ENCODE data around the gene TATDN3.

TATDN3 gene, protein sequence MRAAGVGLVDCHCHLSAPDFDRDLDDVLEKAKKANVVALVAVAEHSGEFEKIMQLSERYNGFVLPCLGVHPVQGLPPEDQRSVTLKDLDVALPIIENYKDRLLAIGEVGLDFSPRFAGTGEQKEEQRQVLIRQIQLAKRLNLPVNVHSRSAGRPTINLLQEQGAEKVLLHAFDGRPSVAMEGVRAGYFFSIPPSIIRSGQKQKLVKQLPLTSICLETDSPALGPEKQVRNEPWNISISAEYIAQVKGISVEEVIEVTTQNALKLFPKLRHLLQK

DNA sequence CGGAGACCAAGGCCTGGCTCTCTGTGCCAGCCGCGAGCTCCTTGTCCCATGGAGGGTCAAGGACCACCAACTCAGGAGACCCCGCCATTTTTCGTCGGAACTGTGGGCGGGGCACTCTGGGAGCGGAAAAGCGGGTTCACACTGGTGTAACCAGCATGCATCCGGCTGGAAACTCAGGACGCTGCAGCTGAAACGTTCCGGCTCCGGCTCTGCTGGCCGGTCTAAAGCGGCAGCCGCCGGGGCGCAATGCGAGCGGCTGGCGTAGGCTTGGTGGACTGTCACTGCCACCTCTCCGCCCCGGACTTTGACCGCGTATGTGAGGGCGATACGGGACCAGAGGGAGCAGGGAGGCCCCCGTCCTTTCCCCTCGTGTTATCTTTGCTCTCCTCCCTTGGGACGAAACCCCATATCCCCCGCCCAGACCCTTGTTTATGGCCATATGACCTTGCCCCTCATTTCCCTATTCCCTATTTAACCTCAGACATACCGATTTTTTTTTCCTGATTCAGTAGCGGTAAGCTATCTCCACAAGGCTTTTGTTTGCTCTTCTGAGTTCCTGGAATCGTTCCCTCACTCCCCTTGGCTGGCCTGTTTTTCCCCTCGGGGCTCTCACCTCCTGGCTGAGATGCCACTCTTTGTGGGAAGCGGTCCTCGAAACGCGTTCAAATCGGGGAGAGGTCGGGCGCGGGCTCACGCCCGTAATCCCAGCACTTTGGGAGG lies at the start of gene TATDN3, which contains the start of gene NSL1:
TATDN3 (plus strand) TSS at position 219 of the 720 bp plus-strand sequence; CDS start at position 247, 28 bp downstream.
NSL1 (minus strand) TSS at position 102 of the 720 bp plus-strand sequence; CDS start at position 88, 14 bp downstream.
- Histone ChIP-seq H4K20me1 (ENCODE audit: insufficient read depth, low read length) (no peaks in the 10 kb centered on the region), H3K9me3 (ENCODE audit: insufficient read depth, low read length) (peaks cover 4% of the 10 kb centered on the region; the same call in 1 of the 2 replicates), H3K79me2 (ENCODE audit: low read length) (peaks cover 60% of the 10 kb centered on the region), H3K9ac (ENCODE audit: low read length) (peak within 1 kb of the TSS; percentile 97), H3K36me3 (replicated peaks; ENCODE audit: low read depth, low read length) (peaks cover 30% of the 10 kb centered on the region), H3K4me1 (ENCODE audit: low read length) (peaks cover 48% of the 10 kb centered on the region), H3K27ac (ENCODE audit: low read length) (peak within 1 kb of the TSS; percentile 96), H2AFZ (ENCODE audit: low read depth, low read length) (peak within 1 kb of the TSS; percentile 66), H3K4me2 (ENCODE audit: low read length) (peak within 1 kb of the TSS; percentile 69), H3K4me3 (ENCODE audit: low read length) (peak within 1 kb of the TSS; percentile 90), H3K27me3 (ENCODE audit: low read depth, low read length) (no peaks in the 10 kb centered on the region)
- no peak for TF ChIP-seq EZH2phosphoT487 (IDR thresholded peaks at IDR 0.05; ENCODE audit: low read depth)
- TF ChIP-seq, protein P1, sequence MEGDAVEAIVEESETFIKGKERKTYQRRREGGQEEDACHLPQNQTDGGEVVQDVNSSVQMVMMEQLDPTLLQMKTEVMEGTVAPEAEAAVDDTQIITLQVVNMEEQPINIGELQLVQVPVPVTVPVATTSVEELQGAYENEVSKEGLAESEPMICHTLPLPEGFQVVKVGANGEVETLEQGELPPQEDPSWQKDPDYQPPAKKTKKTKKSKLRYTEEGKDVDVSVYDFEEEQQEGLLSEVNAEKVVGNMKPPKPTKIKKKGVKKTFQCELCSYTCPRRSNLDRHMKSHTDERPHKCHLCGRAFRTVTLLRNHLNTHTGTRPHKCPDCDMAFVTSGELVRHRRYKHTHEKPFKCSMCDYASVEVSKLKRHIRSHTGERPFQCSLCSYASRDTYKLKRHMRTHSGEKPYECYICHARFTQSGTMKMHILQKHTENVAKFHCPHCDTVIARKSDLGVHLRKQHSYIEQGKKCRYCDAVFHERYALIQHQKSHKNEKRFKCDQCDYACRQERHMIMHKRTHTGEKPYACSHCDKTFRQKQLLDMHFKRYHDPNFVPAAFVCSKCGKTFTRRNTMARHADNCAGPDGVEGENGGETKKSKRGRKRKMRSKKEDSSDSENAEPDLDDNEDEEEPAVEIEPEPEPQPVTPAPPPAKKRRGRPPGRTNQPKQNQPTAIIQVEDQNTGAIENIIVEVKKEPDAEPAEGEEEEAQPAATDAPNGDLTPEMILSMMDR (IDR thresholded peaks at IDR 0.05; ENCODE audit: low read depth, low read length), result no peak

GRCh38 chr1:212743901-212744475 lies 47.7 kb upstream of the TATDN3 start:
- TF ChIP-seq EZH2phosphoT487 (IDR thresholded peaks at IDR 0.05; ENCODE audit: low read depth), result no peak
- TF ChIP-seq, protein P1 (IDR thresholded peaks at IDR 0.05; ENCODE audit: low read depth, low read length), result no peak
- Histone ChIP-seq H4K20me1 (ENCODE audit: insufficient read depth, low read length) (0 out of 2 replicates have a peak, but pooled peaks cover 2% of the 10 kb centered on the region), H3K9me3 (ENCODE audit: insufficient read depth, low read length) (no peaks in the 10 kb centered on the region), H3K9ac (ENCODE audit: low read length) (no peak overlapping the region), H3K4me1 (ENCODE audit: low read length) (peaks cover 9% of the 10 kb centered on the region; the same call in 1 of the 2 replicates), H2AFZ (ENCODE audit: low read depth, low read length) (no peak overlapping the region), H3K4me2 (ENCODE audit: low read length) (no peak overlapping the region), H3K4me3 (ENCODE audit: low read length) (no peak overlapping the region), H3K27me3 (ENCODE audit: low read depth, low read length) (no peaks in the 10 kb centered on the region), H3K79me2 (ENCODE audit: low read length) (peaks cover 54% of the 10 kb centered on the region), H3K36me3 (replicated peaks; ENCODE audit: low read depth, low read length) (peaks cover 35% of the 10 kb centered on the region), H3K27ac (ENCODE audit: low read length) (no peak overlapping the region)

- peaks cover 22% of the 10 kb centered on the region for H3K4me1 ChIP-seq (ENCODE audit: low read length)
Measured at GRCh38 chr1:212745303-212745702, 46.4 kb upstream of the TATDN3 start.

More at GRCh38 chr1:212745303-212745702, 46.4 kb upstream of the TATDN3 start:
- H3K27me3 ChIP-seq (ENCODE audit: low read depth, low read length), result no peaks in the 10 kb centered on the region
- no peak overlapping the region for H2AFZ ChIP-seq (ENCODE audit: low read depth, low read length)
- no peak overlapping the region for H3K9ac ChIP-seq (ENCODE audit: low read length)
- H3K36me3 ChIP-seq (replicated peaks; ENCODE audit: low read depth, low read length), result peaks cover 34% of the 10 kb centered on the region
- TF ChIP-seq, protein P1 (IDR thresholded peaks at IDR 0.05; ENCODE audit: low read depth, low read length), result no peak
- TF ChIP-seq EZH2phosphoT487 (IDR thresholded peaks at IDR 0.05; ENCODE audit: low read depth), result no peak
- H3K4me3 ChIP-seq (ENCODE audit: low read length), result no peak overlapping the region
- H3K9me3 ChIP-seq (ENCODE audit: insufficient read depth, low read length), result no peaks in the 10 kb centered on the region
- peaks cover 5% of the 10 kb centered on the region; the same call in 1 of the 2 replicates for H4K20me1 ChIP-seq (ENCODE audit: insufficient read depth, low read length)
- H3K79me2 ChIP-seq (ENCODE audit: low read length), result peaks cover 57% of the 10 kb centered on the region
- no peak overlapping the region for H3K27ac ChIP-seq (ENCODE audit: low read length)
- no peak overlapping the region for H3K4me2 ChIP-seq (ENCODE audit: low read length)
